ENCODE data around the gene GRAP. TPM values are rescaled to one million over a fixed set of nuclear protein-coding genes. Genes with fewer than 3 reads are reported as not detected.

The GRAP gene
- total RNA-seq, 2 donors from 2014 or later, result 1.6 to 3.2 TPM

- H3K27ac ChIP-seq, result no peak overlapping the region
- DNase-seq (ENCODE audit: low spot score) (no peak), ATAC-seq (ENCODE audit: insufficient number of reproducible peaks, low FRiP score, low read depth) (no peak)
- H3K4me3 ChIP-seq, result no peak overlapping the region
- peaks cover 18% of the 10 kb centered on the region for H3K36me3 ChIP-seq
- TF ChIP-seq CTCF (IDR thresholded peaks at IDR 0.05), result no peak
- H3K9me3 ChIP-seq, result no peaks in the 10 kb centered on the region
- H3K4me1 ChIP-seq (ENCODE audit: control insufficient read depth in 1 of 2, low read depth in 2 of 2), result no peaks in the 10 kb centered on the region
- H3K27me3 ChIP-seq (replicated peaks; ENCODE audit: insufficient read depth), result no peaks in the 10 kb centered on the region
Observed at GRCh38 chr17:18988546-18989173, 58.1 kb downstream of the GRAP start.

- TF ChIP-seq CTCF (IDR thresholded peaks at IDR 0.05), result no peak
- ATAC-seq (ENCODE audit: insufficient number of reproducible peaks, low FRiP score, low read depth) (no peak), DNase-seq (ENCODE audit: low spot score) (no peak)
- no peaks in the 10 kb centered on the region for H3K27me3 ChIP-seq (replicated peaks; ENCODE audit: insufficient read depth)
- H3K4me3 ChIP-seq, result no peak overlapping the region
- H3K36me3 ChIP-seq, result peaks cover 18% of the 10 kb centered on the region
- H3K27ac ChIP-seq, result no peak overlapping the region
- no peaks in the 10 kb centered on the region for H3K4me1 ChIP-seq (ENCODE audit: control insufficient read depth in 1 of 2, low read depth in 2 of 2)
- no peaks in the 10 kb centered on the region for H3K9me3 ChIP-seq
Observed at GRCh38 chr17:18987862-18988545, 58.8 kb downstream of the GRAP start.

- DNase-seq (ENCODE audit: low spot score) (no peak), ATAC-seq (ENCODE audit: insufficient number of reproducible peaks, low FRiP score, low read depth) (no peak)
- no peak for TF ChIP-seq CTCF (IDR thresholded peaks at IDR 0.05)
- Histone ChIP-seq H3K9me3 (no peaks in the 10 kb centered on the region), H3K27ac (no peak overlapping the region), H3K27me3 (replicated peaks; ENCODE audit: insufficient read depth) (no peaks in the 10 kb centered on the region), H3K4me1 (ENCODE audit: control insufficient read depth in 1 of 2, low read depth in 2 of 2) (no peaks in the 10 kb centered on the region), H3K4me3 (no peak overlapping the region), H3K36me3 (peaks cover 18% of the 10 kb centered on the region)
Observed at GRCh38 chr17:18987230-18987610, 59.5 kb downstream of the GRAP start.

- no peak overlapping the region for H3K4me3 ChIP-seq
- ATAC-seq (ENCODE audit: insufficient number of reproducible peaks, low FRiP score, low read depth) (no peak), DNase-seq (ENCODE audit: low spot score) (no peak)
- no peaks in the 10 kb centered on the region for H3K27me3 ChIP-seq (replicated peaks; ENCODE audit: insufficient read depth)
- no peaks in the 10 kb centered on the region for H3K9me3 ChIP-seq
- H3K27ac ChIP-seq, result no peak overlapping the region
- peaks cover 18% of the 10 kb centered on the region for H3K36me3 ChIP-seq
- TF ChIP-seq CTCF (IDR thresholded peaks at IDR 0.05), result no peak
- H3K4me1 ChIP-seq (ENCODE audit: control insufficient read depth in 1 of 2, low read depth in 2 of 2), result no peaks in the 10 kb centered on the region
Observed at GRCh38 chr17:18986541-18987229, 60.1 kb downstream of the GRAP start.

GRCh38 chr17:18985475-18985874, 61.3 kb downstream of the GRAP start:
- peaks cover 18% of the 10 kb centered on the region for H3K36me3 ChIP-seq
- H3K4me3 ChIP-seq, result no peak overlapping the region
- no peak for TF ChIP-seq CTCF (IDR thresholded peaks at IDR 0.05)
- H3K27ac ChIP-seq, result no peak overlapping the region
- no peak for ATAC-seq (ENCODE audit: insufficient number of reproducible peaks, low FRiP score, low read depth)
- no peaks in the 10 kb centered on the region for H3K27me3 ChIP-seq (replicated peaks; ENCODE audit: insufficient read depth)
- H3K4me1 ChIP-seq (ENCODE audit: control insufficient read depth in 1 of 2, low read depth in 2 of 2), result no peaks in the 10 kb centered on the region
- no peaks in the 10 kb centered on the region for H3K9me3 ChIP-seq
- DNase-seq (ENCODE audit: low spot score), result no peak

Data from thoracic aorta (tissue), 2 donors.